OCI-M2 (cell line): ENCODE data around the gene DPP3.
A peak's percentile ranks its signal among the peaks of the same experiment; 100 is the strongest.

ENCODE experiments used
- DNase-seq: peaks from one replicate; lab custom pipeline; 2025; ENCODE audit not compliant: unreplicated experiment; lab: John Stamatoyannopoulos, UW

The DPP3 gene

DNA sequence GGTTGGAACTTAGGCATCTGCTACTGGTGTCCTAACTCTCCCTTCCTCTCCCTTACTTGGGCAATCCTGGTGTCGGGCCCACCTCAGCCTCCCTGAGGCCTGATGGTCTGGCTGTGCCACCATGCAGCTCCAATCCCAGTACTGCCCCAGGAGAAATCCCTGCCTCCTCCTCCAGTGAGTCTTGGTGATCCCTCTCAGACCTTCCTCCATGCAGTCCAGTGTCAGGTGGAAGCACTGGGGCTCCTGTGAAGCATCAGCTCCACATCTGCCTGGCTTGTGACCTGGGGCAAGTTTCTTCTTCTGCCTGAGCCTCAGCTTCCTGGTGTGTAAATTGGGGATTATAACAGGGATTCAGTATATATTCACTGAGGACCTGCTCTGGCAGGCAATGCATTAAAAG, 15.3 kb upstream of the DPP3 start:
- no peak for DNase-seq

- DNase-seq: no peak
Observed at GRCh38 chr11:66465373-66466224, 14.6 kb upstream of the DPP3 start.

- DNase-seq: peak; percentile 65
Observed at GRCh38 chr11:66466225-66467033, 13.8 kb upstream of the DPP3 start, which contains the start of gene PELI3. Gene PELI3 (plus strand): TSS chr11:66466905. CDS start chr11:66468129, 1,224 bp downstream.

DNA sequence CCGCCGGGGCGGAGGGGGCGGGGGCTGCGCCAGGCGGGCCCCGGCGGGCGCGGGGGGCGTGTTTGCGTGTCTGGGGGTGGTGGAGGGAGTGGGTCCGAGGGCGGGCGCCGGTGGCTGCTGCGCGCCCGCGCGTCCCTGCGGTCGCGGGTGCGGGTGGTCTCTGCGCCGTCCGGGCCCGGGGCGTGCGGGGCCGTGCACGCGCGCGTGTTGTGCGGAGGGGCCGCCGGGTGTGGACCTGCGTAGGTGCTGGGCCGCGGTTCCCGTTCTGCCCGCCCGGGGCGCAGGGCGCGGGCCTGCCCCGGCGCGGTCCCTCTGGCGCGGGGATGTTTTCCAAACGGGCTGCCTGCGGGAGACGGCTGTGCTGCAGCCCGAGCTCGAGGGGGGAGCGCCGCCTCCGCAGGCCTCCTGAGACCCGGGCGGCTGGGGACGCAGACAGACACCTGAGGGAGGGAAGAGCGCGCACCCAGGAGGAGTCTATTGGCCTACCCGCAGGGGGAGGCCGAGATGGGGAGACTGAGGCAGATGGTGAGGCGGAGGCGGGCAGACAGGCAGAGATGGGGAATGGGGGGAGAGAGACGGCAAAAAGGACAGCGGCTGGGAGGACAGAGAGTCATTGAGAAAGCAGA, 13.1 kb upstream of the DPP3 start:
- no peak for DNase-seq

GRCh38 chr11:66467756-66468155, 12.5 kb upstream of the DPP3 start:
- DNase-seq: no peak

GRCh38 chr11:66468691-66469090, 11.5 kb upstream of the DPP3 start:
- no peak for DNase-seq

DNA sequence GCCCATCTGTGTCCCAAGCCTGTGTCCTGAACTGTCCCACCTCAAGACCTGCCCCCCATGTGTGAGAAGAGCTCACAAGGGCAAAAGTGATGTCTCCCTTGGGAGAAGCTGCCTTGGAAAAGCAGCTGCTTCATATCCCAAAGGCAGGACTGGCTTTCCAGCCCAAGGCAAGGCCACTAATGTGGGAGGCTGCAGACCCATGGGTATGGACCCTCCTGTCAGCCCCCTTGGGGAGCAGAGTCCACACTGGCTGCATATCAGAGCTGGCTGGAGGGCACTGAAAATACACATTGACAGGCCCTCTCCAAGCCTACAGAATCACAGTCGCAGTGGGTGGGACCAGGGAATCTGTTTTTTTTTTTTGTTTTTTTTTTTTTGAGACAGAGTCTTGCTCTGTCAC, 10.8 kb upstream of the DPP3 start:
- DNase-seq: no peak

- no peak for DNase-seq
Observed at GRCh38 chr11:66470015-66470414, 10.2 kb upstream of the DPP3 start.

GRCh38 chr11:66471142-66471541, 9.1 kb upstream of the DPP3 start:
- no peak for DNase-seq

DNA sequence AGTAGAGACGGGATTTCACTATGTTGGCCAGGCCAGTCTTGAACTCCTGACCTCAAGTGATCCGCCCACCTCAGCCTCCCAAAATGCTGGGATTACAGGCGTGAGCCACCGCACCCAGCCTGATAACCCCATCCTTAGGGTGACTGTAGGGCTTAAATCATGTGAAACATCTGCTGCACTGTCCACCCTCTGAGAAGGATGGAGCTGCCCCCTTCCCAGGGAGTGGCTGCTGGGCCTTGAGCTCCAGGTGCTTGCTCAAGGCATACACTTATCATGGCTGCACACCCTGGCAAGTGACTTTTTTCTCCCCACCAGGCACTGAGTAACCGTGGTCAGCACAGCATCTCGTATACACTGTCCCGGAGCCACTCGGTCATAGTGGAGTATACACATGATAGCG, 8.2 kb upstream of the DPP3 start:
- no peak for DNase-seq

DNA sequence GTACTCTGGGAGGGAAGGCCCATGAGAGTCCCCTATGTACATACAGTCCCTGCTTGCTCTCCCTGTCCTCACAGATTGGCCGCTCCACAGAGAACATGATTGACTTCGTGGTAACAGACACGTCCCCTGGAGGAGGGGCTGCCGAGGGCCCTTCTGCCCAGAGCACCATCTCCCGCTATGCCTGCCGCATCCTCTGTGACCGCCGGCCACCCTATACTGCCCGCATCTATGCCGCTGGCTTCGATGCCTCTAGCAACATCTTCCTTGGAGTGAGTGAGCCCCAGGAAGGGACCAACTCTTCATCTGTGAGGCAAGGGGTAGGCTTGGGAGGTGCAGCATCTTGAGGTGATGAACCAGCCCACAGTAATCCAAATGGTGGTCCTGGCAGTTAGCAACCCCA, 7.1 kb upstream of the DPP3 start:
- no peak for DNase-seq

DNA sequence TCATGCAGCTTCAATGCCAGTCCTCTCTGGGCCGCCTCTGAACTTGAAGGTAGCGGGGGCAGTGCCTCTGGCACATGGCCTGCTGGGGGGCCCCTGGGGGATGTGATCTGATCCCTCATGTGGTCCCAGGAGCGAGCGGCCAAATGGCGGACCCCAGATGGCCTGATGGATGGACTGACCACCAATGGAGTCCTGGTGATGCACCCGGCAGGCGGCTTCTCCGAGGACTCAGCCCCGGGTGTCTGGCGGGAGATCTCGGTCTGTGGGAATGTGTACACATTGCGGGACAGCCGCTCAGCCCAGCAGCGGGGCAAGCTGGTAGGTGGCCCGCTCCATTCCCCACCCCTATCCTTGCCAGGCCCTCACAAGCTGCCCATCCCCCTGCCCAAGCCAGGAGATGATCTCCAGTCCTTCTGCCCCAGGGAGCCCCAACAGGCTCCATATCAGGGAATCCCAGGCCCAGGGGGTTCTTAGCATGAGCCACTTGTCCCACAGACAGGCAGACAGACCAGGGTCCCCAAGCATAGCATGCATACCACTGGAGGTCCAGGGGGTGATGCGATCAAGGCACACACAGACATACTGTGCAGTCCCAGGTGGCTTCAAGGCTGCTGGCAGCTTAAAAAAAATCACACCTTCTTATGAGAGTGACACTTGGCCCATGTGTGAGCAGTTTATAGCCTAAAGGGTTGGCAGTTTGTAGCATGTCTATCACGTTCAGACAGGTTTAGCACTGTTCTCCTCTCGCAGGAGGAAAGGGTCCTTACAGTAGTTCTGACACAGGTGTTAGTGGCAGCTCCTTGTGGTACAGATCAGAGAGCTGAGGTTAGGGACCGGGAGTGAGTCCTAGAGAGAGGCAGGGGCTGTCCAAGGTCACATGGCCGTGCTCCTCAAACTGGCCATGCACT, 6.4 kb upstream of the DPP3 start:
- no peak for DNase-seq

DNA sequence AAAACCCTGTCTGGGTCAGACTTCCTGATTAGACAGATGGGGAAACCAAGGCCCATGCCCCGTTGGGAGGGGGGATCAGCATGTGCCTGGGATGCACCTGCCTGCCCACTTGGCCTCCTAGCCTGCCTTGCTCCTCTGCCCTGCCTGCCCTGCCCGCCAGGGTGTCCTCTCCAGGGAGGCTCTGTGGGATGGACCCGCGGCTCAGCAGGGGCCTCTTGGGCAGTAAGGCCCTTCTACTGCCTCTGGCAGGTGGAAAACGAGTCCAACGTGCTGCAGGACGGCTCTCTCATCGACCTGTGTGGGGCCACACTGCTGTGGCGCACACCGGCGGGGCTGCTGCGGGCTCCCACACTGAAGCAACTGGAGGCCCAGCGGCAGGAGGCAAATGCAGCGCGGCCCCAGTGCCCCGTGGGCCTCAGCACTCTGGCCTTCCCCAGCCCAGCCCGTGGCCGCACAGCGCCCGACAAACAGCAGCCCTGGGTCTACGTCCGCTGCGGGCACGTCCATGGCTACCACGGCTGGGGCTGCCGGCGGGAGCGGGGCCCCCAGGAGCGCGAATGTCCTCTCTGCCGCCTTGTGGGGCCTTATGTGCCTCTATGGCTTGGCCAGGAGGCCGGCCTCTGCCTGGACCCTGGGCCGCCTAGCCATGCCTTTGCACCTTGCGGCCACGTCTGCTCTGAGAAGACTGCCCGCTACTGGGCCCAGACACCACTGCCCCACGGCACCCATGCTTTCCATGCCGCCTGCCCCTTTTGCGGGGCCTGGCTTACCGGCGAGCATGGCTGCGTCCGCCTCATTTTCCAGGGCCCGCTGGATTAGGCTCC, 4.7 kb upstream of the DPP3 start:
- no peak for DNase-seq

- no peak for DNase-seq
Observed at GRCh38 chr11:66476173-66476840, 3.9 kb upstream of the DPP3 start.

- no peak for DNase-seq
Observed at GRCh38 chr11:66476841-66477251, 3.4 kb upstream of the DPP3 start.

GRCh38 chr11:66477263-66478201, 2.7 kb upstream of the DPP3 start:
- DNase-seq: no peak

GRCh38 chr11:66478729-66479393, 1.4 kb upstream of the DPP3 start:
- no peak for DNase-seq
